Measurements from ENCODE around the gene ATOSA. TPM values are rescaled to one million over a fixed set of nuclear protein-coding genes. Genes with fewer than 3 reads are reported as not detected.

Gene ATOSA
- total and polyA plus RNA-seq, 2 of the 13 experiments (the other 11 are each of a cell fraction or from before 2014, with no cell fraction given) = 6.6 to 16.3 TPM

DNA sequence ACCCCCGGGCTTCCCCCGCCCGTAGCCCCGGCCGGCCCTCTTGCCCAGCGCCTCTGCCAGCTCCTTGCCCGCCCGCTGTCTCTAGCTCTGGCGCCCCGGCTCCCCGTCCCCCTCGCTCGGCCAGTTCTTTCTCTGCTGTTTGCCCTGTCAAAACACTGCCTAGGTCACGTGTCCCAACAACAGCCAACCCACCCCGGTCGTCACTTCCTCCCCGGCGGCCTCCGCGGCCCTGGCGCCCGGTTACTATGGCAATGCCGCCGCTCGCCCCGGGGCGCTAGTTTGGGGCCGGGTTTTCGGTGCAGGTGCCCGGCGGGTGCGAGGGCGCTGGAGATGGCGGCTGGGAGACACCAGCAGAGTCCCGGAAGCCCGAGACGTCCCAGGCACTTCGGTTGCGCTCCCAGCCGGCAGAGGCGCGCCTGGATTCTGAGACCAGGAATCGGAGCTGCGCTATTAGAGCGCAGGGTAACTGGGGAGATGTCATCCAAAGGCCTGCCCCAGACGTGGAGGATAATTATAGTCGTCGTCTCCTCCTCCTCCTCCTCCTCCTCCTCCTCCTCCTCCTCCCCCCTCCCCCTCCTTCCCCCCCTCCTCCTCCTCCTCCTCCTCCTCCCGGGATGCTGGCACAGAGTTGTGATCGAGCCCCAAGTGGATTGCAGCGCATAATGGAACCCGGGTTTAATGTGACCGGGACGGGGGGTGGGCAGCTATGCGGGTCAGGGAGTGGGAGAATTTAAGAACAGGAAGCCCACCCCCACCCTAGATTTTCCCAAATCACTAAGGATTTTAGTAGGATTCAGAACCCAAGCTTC lies at the start of gene ATOSA (continued):
- no peak for TF ChIP-seq HNF4G (IDR thresholded peaks at IDR 0.05; ENCODE audit: borderline replicate concordance, low read depth, low read length)
- no peak for TF ChIP-seq HNF4G (CRISPR knock-in tag; IDR thresholded peaks at IDR 0.05; ENCODE audit: borderline replicate concordance, low read depth)
- TF ChIP-seq ZNF30 (CRISPR knock-in tag; IDR thresholded peaks at IDR 0.05) = no peak
- TF ChIP-seq GFI1 (CRISPR knock-in tag; IDR thresholded peaks at IDR 0.05; ENCODE audit: borderline replicate concordance) = 0 out of 2 replicates have a peak, but pooled peaks have one; percentile 15
- TF ChIP-seq FOXK2 (IDR thresholded peaks at IDR 0.05) = peak; percentile 49; the same call in 1 of the 2 replicates
- TF ChIP-seq, protein P1, sequence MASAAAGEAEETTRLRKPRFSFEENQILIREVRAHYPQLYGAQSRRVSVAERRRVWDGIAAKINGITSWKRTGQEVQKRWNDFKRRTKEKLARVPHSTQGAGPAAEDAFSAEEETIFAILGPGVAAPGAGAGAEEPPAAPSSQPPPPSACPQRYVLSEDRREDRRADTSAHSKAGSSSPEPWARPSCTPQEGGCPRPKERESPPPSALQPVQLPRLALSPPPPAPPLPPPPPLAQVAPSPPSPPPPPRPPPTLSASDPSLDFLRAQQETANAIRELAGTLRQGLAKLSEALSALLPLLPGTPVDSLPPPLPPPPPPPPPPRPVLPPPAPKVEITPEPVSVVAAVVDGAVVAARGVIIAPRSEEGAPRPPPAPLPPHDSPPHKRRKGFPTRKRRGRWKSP (CRISPR knock-in tag; IDR thresholded peaks at IDR 0.05) = peak; percentile 99
- TF ChIP-seq RARA (CRISPR knock-in tag; IDR thresholded peaks at IDR 0.05) = no peak
- TF ChIP-seq ZFP1 (CRISPR knock-in tag; IDR thresholded peaks at IDR 0.05) = no peak
- peak; percentile 46; the same call in 1 of the 2 replicates for TF ChIP-seq YEATS2 (CRISPR knock-in tag; IDR thresholded peaks at IDR 0.05; ENCODE audit: borderline replicate concordance)
- TF ChIP-seq ZFAT (CRISPR knock-in tag; conservative IDR thresholded peaks at IDR 0.05) = no peak
- peak; percentile 64 for TF ChIP-seq CREM (IDR thresholded peaks at IDR 0.05)
- TF ChIP-seq CREM (CRISPR knock-in tag; IDR thresholded peaks at IDR 0.05) = no peak
- no peak for TF ChIP-seq ZFP90 (CRISPR knock-in tag; IDR thresholded peaks at IDR 0.05; ENCODE audit: borderline replicate concordance)
- TF ChIP-seq, protein P2, sequence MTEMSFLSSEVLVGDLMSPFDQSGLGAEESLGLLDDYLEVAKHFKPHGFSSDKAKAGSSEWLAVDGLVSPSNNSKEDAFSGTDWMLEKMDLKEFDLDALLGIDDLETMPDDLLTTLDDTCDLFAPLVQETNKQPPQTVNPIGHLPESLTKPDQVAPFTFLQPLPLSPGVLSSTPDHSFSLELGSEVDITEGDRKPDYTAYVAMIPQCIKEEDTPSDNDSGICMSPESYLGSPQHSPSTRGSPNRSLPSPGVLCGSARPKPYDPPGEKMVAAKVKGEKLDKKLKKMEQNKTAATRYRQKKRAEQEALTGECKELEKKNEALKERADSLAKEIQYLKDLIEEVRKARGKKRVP (CRISPR knock-in tag; IDR thresholded peaks at IDR 0.05) = peak in 1 of 2 experiments; percentile 42; a peak in 1 of 4 replicates
- TF ChIP-seq, protein P3, sequence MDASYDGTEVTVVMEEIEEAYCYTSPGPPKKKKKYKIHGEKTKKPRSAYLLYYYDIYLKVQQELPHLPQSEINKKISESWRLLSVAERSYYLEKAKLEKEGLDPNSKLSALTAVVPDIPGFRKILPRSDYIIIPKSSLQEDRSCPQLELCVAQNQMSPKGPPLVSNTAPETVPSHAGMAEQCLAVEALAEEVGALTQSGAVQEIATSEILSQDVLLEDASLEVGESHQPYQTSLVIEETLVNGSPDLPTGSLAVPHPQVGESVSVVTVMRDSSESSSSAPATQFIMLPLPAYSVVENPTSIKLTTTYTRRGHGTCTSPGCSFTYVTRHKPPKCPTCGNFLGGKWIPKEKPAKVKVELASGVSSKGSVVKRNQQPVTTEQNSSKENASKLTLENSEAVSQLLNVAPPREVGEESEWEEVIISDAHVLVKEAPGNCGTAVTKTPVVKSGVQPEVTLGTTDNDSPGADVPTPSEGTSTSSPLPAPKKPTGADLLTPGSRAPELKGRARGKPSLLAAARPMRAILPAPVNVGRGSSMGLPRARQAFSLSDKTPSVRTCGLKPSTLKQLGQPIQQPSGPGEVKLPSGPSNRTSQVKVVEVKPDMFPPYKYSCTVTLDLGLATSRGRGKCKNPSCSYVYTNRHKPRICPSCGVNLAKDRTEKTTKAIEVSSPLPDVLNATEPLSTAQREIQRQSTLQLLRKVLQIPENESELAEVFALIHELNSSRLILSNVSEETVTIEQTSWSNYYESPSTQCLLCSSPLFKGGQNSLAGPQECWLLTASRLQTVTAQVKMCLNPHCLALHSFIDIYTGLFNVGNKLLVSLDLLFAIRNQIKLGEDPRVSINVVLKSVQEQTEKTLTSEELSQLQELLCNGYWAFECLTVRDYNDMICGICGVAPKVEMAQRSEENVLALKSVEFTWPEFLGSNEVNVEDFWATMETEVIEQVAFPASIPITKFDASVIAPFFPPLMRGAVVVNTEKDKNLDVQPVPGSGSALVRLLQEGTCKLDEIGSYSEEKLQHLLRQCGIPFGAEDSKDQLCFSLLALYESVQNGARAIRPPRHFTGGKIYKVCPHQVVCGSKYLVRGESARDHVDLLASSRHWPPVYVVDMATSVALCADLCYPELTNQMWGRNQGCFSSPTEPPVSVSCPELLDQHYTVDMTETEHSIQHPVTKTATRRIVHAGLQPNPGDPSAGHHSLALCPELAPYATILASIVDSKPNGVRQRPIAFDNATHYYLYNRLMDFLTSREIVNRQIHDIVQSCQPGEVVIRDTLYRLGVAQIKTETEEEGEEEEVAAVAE (CRISPR knock-in tag; IDR thresholded peaks at IDR 0.05; ENCODE audit: borderline replicate concordance) = 0 out of 2 replicates have a peak, but pooled peaks have one; percentile 13
- peak; percentile 55; the same call in 1 of the 2 replicates for TF ChIP-seq ZFY (CRISPR knock-in tag; IDR thresholded peaks at IDR 0.05)
- no peak for TF ChIP-seq ZNF251 (CRISPR knock-in tag; IDR thresholded peaks at IDR 0.05)
- 0 out of 2 replicates have a peak, but pooled peaks have one; percentile 17 for TF ChIP-seq HNRNPL (IDR thresholded peaks at IDR 0.05; ENCODE audit: low read depth, low read length)
- TF ChIP-seq TARDBP (CRISPR knock-in tag; IDR thresholded peaks at IDR 0.05) = no peak
- no peak for TF ChIP-seq SOX5 (CRISPR knock-in tag; IDR thresholded peaks at IDR 0.05; ENCODE audit: borderline replicate concordance)
- TF ChIP-seq, protein P4, sequence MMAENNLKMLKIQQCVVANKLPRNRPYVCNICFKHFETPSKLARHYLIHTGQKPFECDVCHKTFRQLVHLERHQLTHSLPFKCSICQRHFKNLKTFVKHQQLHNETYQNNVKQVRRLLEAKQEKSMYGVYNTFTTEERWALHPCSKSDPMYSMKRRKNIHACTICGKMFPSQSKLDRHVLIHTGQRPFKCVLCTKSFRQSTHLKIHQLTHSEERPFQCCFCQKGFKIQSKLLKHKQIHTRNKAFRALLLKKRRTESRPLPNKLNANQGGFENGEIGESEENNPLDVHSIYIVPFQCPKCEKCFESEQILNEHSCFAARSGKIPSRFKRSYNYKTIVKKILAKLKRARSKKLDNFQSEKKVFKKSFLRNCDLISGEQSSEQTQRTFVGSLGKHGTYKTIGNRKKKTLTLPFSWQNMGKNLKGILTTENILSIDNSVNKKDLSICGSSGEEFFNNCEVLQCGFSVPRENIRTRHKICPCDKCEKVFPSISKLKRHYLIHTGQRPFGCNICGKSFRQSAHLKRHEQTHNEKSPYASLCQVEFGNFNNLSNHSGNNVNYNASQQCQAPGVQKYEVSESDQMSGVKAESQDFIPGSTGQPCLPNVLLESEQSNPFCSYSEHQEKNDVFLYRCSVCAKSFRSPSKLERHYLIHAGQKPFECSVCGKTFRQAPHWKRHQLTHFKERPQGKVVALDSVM (CRISPR knock-in tag; IDR thresholded peaks at IDR 0.05) = 0 out of 2 replicates have a peak, but pooled peaks have one; percentile 21
- TF ChIP-seq ZNF383 (CRISPR knock-in tag; IDR thresholded peaks at IDR 0.05; ENCODE audit: borderline replicate concordance) = no peak

Measured in HepG2 (cell line).